GM23248 (cell line): ENCODE results near the gene ZNF319.

Experiments
- EZH2 ChIP-seq: fragments of 200-600 bp; sonication (generic); IDR thresholded peaks from 2 replicates; pipeline ENCODE4 v1.6.1; 2018; ENCODE audit warnings: antibody characterized with exemption, mild to moderate bottlenecking; ENCODE audit not compliant: insufficient read depth, poor library complexity, severe bottlenecking
- EZH2phosphoT487 ChIP-seq: fragments of 200-600 bp; sonication (generic); IDR thresholded peaks from 2 replicates; pipeline ENCODE4 v1.6.1; 2018; ENCODE audit warnings: antibody characterized with exemption, moderate library complexity, mild to moderate bottlenecking, low read depth; ENCODE audit not compliant: insufficient read depth

DNA sequence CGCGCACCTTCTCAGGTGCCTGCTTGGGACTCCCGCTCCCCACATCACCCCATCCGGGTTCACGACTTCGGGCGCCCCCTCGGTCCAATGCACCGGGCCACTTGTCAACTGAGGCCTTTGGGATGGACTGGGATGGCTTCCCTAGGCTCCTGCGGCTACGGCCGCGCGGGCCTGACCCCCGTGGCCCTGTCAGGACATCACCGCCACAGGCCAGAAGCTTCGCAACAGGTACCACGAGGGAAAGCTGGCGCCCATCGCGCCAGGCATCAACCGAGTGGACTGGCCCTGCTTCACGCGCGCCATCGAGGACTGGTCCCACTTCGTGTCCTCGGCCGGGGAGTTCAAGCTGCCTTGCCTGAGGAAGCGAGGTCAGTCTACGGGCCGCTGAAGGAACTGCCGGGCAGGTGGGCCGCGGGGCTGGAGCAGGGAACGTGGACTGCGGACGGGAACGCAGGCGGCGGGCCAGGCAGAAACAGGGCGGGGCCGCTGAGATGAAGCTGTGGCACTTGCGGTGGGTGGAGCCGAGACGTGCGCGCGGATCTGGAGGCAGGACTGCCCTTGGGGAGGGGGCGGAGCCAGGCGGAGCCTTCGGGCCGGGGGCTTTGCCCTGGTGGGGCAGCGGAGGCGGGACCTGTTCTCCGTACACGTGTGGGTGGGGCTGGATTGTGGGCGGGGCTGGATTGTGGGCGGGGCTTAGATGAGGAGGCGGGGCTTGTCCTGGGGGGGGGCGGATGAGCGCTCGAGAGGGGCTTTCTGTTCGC lies 15.8 kb downstream of the ZNF319 start:
- TF ChIP-seq EZH2: no peak
- TF ChIP-seq EZH2phosphoT487: no peak
